Caco-2 (cell line): ENCODE data around the gene TET2. TPM values are rescaled to one million over a fixed set of nuclear protein-coding genes. Genes with fewer than 3 reads are reported as not detected.

Experiments
- BruUV-seq: library from RNA; stranded (reverse); fragments of 400-500 nt; replicated peaks from 2 replicates; lab custom pipeline; 2021; lab: Mats Ljungman, UMichigan
- CTCF ChIA-PET: fragments of 300-600 bp; sonication (Branson Sonifier 250); formaldehyde crosslinking; loops from one replicate; lab custom pipeline; 2022; ENCODE audit warnings: antibody characterized with exemption; lab: Charles Lee
- POLR2A ChIA-PET: fragments of 300-600 bp; sonication (Branson Sonifier 250); formaldehyde crosslinking; loops from one replicate; lab custom pipeline; 2022; ENCODE audit warnings: antibody characterized with exemption; lab: Charles Lee
- DNase-seq, 2 experiments: peaks; one replicate each; pipeline versions ENCODE4 v3.0.0 to v3.0.0-alpha.2; 2020 to 2022
- H3K27me3 ChIP-seq: replicated peaks from 2 replicates; pipeline ENCODE4 v1.6.0; 2011; ENCODE audit warnings: low read length; ENCODE audit not compliant: control insufficient read depth, insufficient read depth
- H3K36me3 ChIP-seq: 2 replicates; pipeline ENCODE4 v1.5.1; 2011; ENCODE audit warnings: low read length; ENCODE audit not compliant: control insufficient read depth, insufficient read depth
- H3K4me1 ChIP-seq: fragments of 250-450 bp; sonication (Bioruptor Pico); 2 replicates; pipeline ENCODE4 v1.5.1; 2020; ENCODE audit warnings: mild to moderate bottlenecking
- H3K4me3 ChIP-seq: 2 replicates; pipeline ENCODE4 v1.5.1; 2011; ENCODE audit warnings: low read depth, mild to moderate bottlenecking, control low read depth, low read length
- H3K9me3 ChIP-seq: fragments of 250-450 bp; sonication (Bioruptor Pico); 2 replicates; pipeline ENCODE4 v1.5.1; 2020; ENCODE audit warnings: mild to moderate bottlenecking, moderate library complexity
- H3K27ac Mint-ChIP-seq: one replicate; pipeline ENCODE4 v1.8.0; 2022; ENCODE audit warnings: mixed read lengths; ENCODE audit not compliant: unreplicated experiment
- H3K27me3 Mint-ChIP-seq: one replicate; pipeline ENCODE4 v1.8.0; 2022; ENCODE audit warnings: mixed read lengths; ENCODE audit not compliant: insufficient read depth, unreplicated experiment
- H3K36me3 Mint-ChIP-seq: one replicate; pipeline ENCODE4 v1.8.0; 2022; ENCODE audit warnings: mild to moderate bottlenecking, mixed read lengths; ENCODE audit not compliant: insufficient read depth, unreplicated experiment
- H3K4me1 Mint-ChIP-seq: one replicate; pipeline ENCODE4 v1.8.0; 2022; ENCODE audit warnings: low read depth, mixed read lengths; ENCODE audit not compliant: unreplicated experiment
- H3K4me3 Mint-ChIP-seq: one replicate; pipeline ENCODE4 v1.8.0; 2022; ENCODE audit warnings: mild to moderate bottlenecking, moderate library complexity, mixed read lengths; ENCODE audit not compliant: unreplicated experiment
- H3K9me3 Mint-ChIP-seq: one replicate; pipeline ENCODE4 v1.8.0; 2022; ENCODE audit warnings: mixed read lengths; ENCODE audit not compliant: unreplicated experiment
- intact Hi-C: fragments of 100-400 bp; cut with micrococcal nuclease; formaldehyde crosslinking; loops from one replicate; pipeline ENCODE4 v1.10.0; 2022; ENCODE audit not compliant: unreplicated experiment
- total RNA-seq: library from RNA; stranded (reverse); gene quantifications from 2 replicates; pipeline ENCODE4 v1.2.3, GENCODE V29; 2022
- TF ChIP-seq, protein P1 (sequence below), 2 experiments: fragments of 200-600 bp in 1 of 2; IDR thresholded peaks; 1 replicate in 1 of 2; 2 replicates in 1 of 2; pipeline versions ENCODE4 v1.5.1 to v1.8.0; 2011 to 2022; ENCODE audit warnings: antibody characterized with exemption in 1 of 2, control low read depth in 1 of 2, inconsistent platforms in 1 of 2, low read depth in 1 of 2, low read length in 1 of 2, mild to moderate bottlenecking in 1 of 2, moderate library complexity in 1 of 2; ENCODE audit not compliant: insufficient read depth in 1 of 2, severe bottlenecking in 1 of 2, unreplicated experiment in 1 of 2

TET2 gene
- total RNA-seq, 1 experiment from 2014 or later = 14.8 TPM

- H3K27ac Mint-ChIP-seq = no peak overlapping the region
- peaks cover 9% of the 10 kb centered on the region for H3K4me1 Mint-ChIP-seq
- no peaks in the 10 kb centered on the region for H3K36me3 ChIP-seq
- no peak overlapping the region for H3K4me3 Mint-ChIP-seq
- BruUV-seq = no TSS peak
- no peaks in the 10 kb centered on the region for H3K9me3 ChIP-seq
- no peaks in the 10 kb centered on the region; the same call in 1 of the 2 replicates for H3K4me1 ChIP-seq
- intact Hi-C loops = no loop called here
- CTCF ChIA-PET = no interaction called here
- H3K27me3 ChIP-seq = no peaks in the 10 kb centered on the region
- H3K36me3 Mint-ChIP-seq = no peaks in the 10 kb centered on the region
- TF ChIP-seq, protein P1, sequence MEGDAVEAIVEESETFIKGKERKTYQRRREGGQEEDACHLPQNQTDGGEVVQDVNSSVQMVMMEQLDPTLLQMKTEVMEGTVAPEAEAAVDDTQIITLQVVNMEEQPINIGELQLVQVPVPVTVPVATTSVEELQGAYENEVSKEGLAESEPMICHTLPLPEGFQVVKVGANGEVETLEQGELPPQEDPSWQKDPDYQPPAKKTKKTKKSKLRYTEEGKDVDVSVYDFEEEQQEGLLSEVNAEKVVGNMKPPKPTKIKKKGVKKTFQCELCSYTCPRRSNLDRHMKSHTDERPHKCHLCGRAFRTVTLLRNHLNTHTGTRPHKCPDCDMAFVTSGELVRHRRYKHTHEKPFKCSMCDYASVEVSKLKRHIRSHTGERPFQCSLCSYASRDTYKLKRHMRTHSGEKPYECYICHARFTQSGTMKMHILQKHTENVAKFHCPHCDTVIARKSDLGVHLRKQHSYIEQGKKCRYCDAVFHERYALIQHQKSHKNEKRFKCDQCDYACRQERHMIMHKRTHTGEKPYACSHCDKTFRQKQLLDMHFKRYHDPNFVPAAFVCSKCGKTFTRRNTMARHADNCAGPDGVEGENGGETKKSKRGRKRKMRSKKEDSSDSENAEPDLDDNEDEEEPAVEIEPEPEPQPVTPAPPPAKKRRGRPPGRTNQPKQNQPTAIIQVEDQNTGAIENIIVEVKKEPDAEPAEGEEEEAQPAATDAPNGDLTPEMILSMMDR (IDR thresholded peaks at IDR 0.05; ENCODE audit: insufficient read depth in 1 of 2, low read depth in 1 of 2, low read length in 1 of 2, severe bottlenecking in 1 of 2, unreplicated experiment in 1 of 2) = no peak
- no peak for DNase-seq
- H3K27me3 Mint-ChIP-seq = no peaks in the 10 kb centered on the region
- H3K9me3 Mint-ChIP-seq = peaks cover 11% of the 10 kb centered on the region
- no peak overlapping the region for H3K4me3 ChIP-seq
- POLR2A ChIA-PET = no interaction called here
Measured at GRCh38 chr4:105170711-105171110, 24.0 kb downstream of the TET2 start.

GRCh38 chr4:105171912-105172311 lies 25.2 kb downstream of the TET2 start:
- DNase-seq = no peak
- H3K4me3 Mint-ChIP-seq = no peak overlapping the region
- H3K27ac Mint-ChIP-seq = no peak overlapping the region
- H3K4me3 ChIP-seq = no peak overlapping the region
- ChIA-PET CTCF (no interaction called here), POLR2A (no interaction called here)
- H3K36me3 Mint-ChIP-seq = no peaks in the 10 kb centered on the region
- no peaks in the 10 kb centered on the region for H3K9me3 ChIP-seq
- no peaks in the 10 kb centered on the region; the same call in 1 of the 2 replicates for H3K4me1 ChIP-seq
- TF ChIP-seq, protein P1 (IDR thresholded peaks at IDR 0.05; ENCODE audit: insufficient read depth in 1 of 2, low read depth in 1 of 2, low read length in 1 of 2, severe bottlenecking in 1 of 2, unreplicated experiment in 1 of 2) = no peak
- no peaks in the 10 kb centered on the region for H3K27me3 Mint-ChIP-seq
- H3K27me3 ChIP-seq = no peaks in the 10 kb centered on the region
- H3K4me1 Mint-ChIP-seq = peaks cover 12% of the 10 kb centered on the region
- intact Hi-C loops = no loop called here
- no peaks in the 10 kb centered on the region for H3K36me3 ChIP-seq
- H3K9me3 Mint-ChIP-seq = peaks cover 11% of the 10 kb centered on the region
- BruUV-seq = no TSS peak

DNA sequence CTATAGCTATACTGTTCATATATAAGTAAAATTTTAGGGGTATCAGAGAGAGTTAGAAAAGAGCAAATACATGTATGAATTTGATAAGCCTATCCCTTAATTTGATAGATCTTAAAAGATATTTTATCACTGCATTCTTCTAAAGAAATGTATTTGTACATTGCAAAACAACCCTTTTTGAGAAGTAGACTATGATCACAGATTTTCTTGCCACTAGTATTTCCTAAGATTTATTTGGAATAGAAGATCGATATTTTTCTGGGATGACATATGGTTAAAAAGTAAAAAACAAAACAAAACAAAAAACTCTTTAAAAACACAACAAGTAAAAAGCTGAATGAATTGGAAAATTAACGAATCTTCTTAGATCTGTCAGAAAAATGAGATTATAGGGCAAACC lies 27.4 kb downstream of the TET2 start:
- POLR2A ChIA-PET = no interaction called here
- intact Hi-C loops = no loop called here
- Mint-ChIP-seq H3K4me1 (peaks cover 12% of the 10 kb centered on the region), H3K27me3 (no peaks in the 10 kb centered on the region), H3K27ac (no peak overlapping the region), H3K9me3 (peaks cover 11% of the 10 kb centered on the region), H3K4me3 (no peak overlapping the region), H3K36me3 (peaks cover 6% of the 10 kb centered on the region)
- no TSS peak for BruUV-seq
- Histone ChIP-seq H3K4me1 (no peaks in the 10 kb centered on the region; the same call in 1 of the 2 replicates), H3K27me3 (no peaks in the 10 kb centered on the region), H3K36me3 (no peaks in the 10 kb centered on the region), H3K4me3 (no peak overlapping the region), H3K9me3 (no peaks in the 10 kb centered on the region)
- CTCF ChIA-PET = no interaction called here
- DNase-seq = no peak
- TF ChIP-seq, protein P1 (IDR thresholded peaks at IDR 0.05; ENCODE audit: insufficient read depth in 1 of 2, low read depth in 1 of 2, low read length in 1 of 2, severe bottlenecking in 1 of 2, unreplicated experiment in 1 of 2) = no peak
